Panc1 (cell line): ENCODE measurements around the gene PCBD2. TPM values are rescaled to one million over a fixed set of nuclear protein-coding genes. Genes with fewer than 3 reads are reported as not detected.

Experiments used
- ATAC-seq: fragments of 200-7000 bp; cut with Tn5 transposase; 2 replicates; pipeline ENCODE4 v1.9.1; 2020; ENCODE audit warnings: mild to moderate bottlenecking, moderate library complexity
- BruUV-seq: library from RNA; stranded (reverse); fragments of 400-500 nt; replicated peaks from 2 replicates; lab custom pipeline; 2021; lab: Mats Ljungman, UMichigan
- CTCF ChIA-PET: fragments of 300-600 bp; sonication (Branson Sonifier 250); formaldehyde crosslinking; loops from one replicate; lab custom pipeline; 2022; ENCODE audit warnings: antibody characterized with exemption; lab: Charles Lee
- POLR2A ChIA-PET: fragments of 300-600 bp; sonication (Branson Sonifier 250); formaldehyde crosslinking; loops from one replicate; lab custom pipeline; 2022; ENCODE audit warnings: antibody characterized with exemption; lab: Charles Lee
- DNase-seq: peaks from one replicate; pipeline ENCODE4 v3.0.0-alpha.2; 2010; ENCODE audit warnings: low read depth, low spot score
- H3K27ac ChIP-seq: 2 replicates; pipeline ENCODE4 v1.5.1; 2011; ENCODE audit warnings: mild to moderate bottlenecking, low read length, inconsistent platforms
- H3K27me3 ChIP-seq: fragments of 200-500 bp; sonication (Bioruptor generic); 2 replicates; pipeline ENCODE4 v1.6.0; 2014; ENCODE audit warnings: low read length, inconsistent platforms; ENCODE audit not compliant: control insufficient read depth, insufficient read depth
- H3K36me3 ChIP-seq: fragments of 200-500 bp; sonication (Bioruptor generic); 2 replicates; pipeline ENCODE4 v1.5.1; 2014; ENCODE audit warnings: inconsistent platforms, mild to moderate bottlenecking, low read length, moderate library complexity; ENCODE audit not compliant: control insufficient read depth, insufficient read depth
- H3K4me1 ChIP-seq: 2 replicates; pipeline ENCODE4 v1.5.1; 2011; ENCODE audit warnings: inconsistent platforms, mild to moderate bottlenecking, low read length, moderate library complexity; ENCODE audit not compliant: control insufficient read depth, insufficient read depth
- H3K4me3 ChIP-seq, 2 experiments: 2 replicates each; pipeline ENCODE4 v1.5.1; 2011 to 2012; ENCODE audit warnings: low read depth in 2 of 2, low read length in 2 of 2, mild to moderate bottlenecking in 2 of 2, inconsistent platforms in 1 of 2, moderate library complexity in 1 of 2
- H3K9me3 ChIP-seq: fragments of 200-500 bp; sonication (Bioruptor generic); 2 replicates; pipeline ENCODE4 v1.5.1; 2014; ENCODE audit warnings: low read depth, mild to moderate bottlenecking, inconsistent platforms, low read length, moderate library complexity; ENCODE audit not compliant: control insufficient read depth, insufficient read depth
- POLR2AphosphoS5 ChIP-seq: IDR thresholded peaks from 2 replicates; pipeline ENCODE4 v1.6.1; 2012; ENCODE audit warnings: mild to moderate bottlenecking, low read depth, low read length, moderate library complexity
- SIN3A ChIP-seq: IDR thresholded peaks from 2 replicates; pipeline ENCODE4 v1.6.1; 2012; ENCODE audit warnings: low read depth, mild to moderate bottlenecking, low read length, moderate library complexity, borderline replicate concordance; ENCODE audit not compliant: insufficient read depth
- TCF7L2 ChIP-seq: IDR thresholded peaks from 2 replicates; pipeline ENCODE4 v1.6.1; 2011; ENCODE audit warnings: mild to moderate bottlenecking, low read depth, low read length, inconsistent platforms
- in situ Hi-C: cut with HindIII; loops from 2 replicates; pipeline ENCODE4 v1.10.0; 2016; ENCODE audit warnings: low sequenced_read_pairs, low pct_unique_long_range_greater_than_20kb
- intact Hi-C: fragments of 100-400 bp; cut with micrococcal nuclease; formaldehyde crosslinking; loops from one replicate; pipeline ENCODE4 v1.10.0; 2022; ENCODE audit not compliant: unreplicated experiment
- total RNA-seq: library from RNA; stranded (reverse); gene quantifications from one replicate; pipeline ENCODE4 v1.2.1, GENCODE V29; 2021; ENCODE audit not compliant: unreplicated experiment
- TF ChIP-seq, protein P1 (sequence below): fragments of 450-650 bp; IDR thresholded peaks from 2 replicates; pipeline ENCODE4 v1.5.1; 2017; ENCODE audit warnings: mild to moderate bottlenecking
- TF ChIP-seq, protein P2 (sequence below), 2 experiments: IDR thresholded peaks; 2 replicates each; pipeline ENCODE4 v1.6.1; 2011 to 2012; ENCODE audit warnings: low read depth in 2 of 2, control low read depth in 1 of 2, low read length in 1 of 2, mild to moderate bottlenecking in 1 of 2, moderate library complexity in 1 of 2; ENCODE audit not compliant: insufficient read depth in 1 of 2

PCBD2 gene
- total RNA-seq, 1 experiment from 2014 or later: 19.8 TPM

DNA sequence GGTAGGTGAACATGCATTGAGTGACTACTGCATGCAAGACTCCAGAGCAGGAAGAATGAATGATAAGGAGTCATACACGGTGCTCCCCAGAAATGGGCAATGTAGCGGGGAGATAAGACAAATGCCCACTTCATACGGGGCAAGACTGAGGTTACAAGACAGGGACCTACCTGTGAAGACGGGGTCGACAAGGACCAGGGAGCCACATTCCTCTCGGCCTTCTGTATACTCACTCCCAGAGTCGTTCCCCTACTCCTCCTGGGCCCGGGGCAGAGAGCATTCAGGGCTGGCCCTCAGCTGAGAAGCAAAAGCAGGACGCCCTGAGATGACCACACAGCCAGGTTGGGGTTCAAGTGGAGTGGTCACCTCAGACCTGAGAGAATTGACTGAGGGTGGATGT, 102.4 kb downstream of the PCBD2 start:
- intact Hi-C loops: no loop called here
- POLR2A ChIA-PET: no interaction called here
- no TSS peak for BruUV-seq
- Histone ChIP-seq H3K9me3 (no peaks in the 10 kb centered on the region), H3K27me3 (no peaks in the 10 kb centered on the region), H3K27ac (no peak overlapping the region), H3K36me3 (no peaks in the 10 kb centered on the region), H3K4me1 (no peaks in the 10 kb centered on the region), H3K4me3 (no peak overlapping the region)
- CTCF ChIA-PET: no interaction called here
- no peak for DNase-seq
- TF ChIP-seq POLR2AphosphoS5 (no peak), TCF7L2 (no peak), SIN3A (no peak)
- TF ChIP-seq, protein P1, sequence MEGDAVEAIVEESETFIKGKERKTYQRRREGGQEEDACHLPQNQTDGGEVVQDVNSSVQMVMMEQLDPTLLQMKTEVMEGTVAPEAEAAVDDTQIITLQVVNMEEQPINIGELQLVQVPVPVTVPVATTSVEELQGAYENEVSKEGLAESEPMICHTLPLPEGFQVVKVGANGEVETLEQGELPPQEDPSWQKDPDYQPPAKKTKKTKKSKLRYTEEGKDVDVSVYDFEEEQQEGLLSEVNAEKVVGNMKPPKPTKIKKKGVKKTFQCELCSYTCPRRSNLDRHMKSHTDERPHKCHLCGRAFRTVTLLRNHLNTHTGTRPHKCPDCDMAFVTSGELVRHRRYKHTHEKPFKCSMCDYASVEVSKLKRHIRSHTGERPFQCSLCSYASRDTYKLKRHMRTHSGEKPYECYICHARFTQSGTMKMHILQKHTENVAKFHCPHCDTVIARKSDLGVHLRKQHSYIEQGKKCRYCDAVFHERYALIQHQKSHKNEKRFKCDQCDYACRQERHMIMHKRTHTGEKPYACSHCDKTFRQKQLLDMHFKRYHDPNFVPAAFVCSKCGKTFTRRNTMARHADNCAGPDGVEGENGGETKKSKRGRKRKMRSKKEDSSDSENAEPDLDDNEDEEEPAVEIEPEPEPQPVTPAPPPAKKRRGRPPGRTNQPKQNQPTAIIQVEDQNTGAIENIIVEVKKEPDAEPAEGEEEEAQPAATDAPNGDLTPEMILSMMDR: no peak
- TF ChIP-seq, protein P2, sequence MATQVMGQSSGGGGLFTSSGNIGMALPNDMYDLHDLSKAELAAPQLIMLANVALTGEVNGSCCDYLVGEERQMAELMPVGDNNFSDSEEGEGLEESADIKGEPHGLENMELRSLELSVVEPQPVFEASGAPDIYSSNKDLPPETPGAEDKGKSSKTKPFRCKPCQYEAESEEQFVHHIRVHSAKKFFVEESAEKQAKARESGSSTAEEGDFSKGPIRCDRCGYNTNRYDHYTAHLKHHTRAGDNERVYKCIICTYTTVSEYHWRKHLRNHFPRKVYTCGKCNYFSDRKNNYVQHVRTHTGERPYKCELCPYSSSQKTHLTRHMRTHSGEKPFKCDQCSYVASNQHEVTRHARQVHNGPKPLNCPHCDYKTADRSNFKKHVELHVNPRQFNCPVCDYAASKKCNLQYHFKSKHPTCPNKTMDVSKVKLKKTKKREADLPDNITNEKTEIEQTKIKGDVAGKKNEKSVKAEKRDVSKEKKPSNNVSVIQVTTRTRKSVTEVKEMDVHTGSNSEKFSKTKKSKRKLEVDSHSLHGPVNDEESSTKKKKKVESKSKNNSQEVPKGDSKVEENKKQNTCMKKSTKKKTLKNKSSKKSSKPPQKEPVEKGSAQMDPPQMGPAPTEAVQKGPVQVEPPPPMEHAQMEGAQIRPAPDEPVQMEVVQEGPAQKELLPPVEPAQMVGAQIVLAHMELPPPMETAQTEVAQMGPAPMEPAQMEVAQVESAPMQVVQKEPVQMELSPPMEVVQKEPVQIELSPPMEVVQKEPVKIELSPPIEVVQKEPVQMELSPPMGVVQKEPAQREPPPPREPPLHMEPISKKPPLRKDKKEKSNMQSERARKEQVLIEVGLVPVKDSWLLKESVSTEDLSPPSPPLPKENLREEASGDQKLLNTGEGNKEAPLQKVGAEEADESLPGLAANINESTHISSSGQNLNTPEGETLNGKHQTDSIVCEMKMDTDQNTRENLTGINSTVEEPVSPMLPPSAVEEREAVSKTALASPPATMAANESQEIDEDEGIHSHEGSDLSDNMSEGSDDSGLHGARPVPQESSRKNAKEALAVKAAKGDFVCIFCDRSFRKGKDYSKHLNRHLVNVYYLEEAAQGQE (IDR thresholded peaks at IDR 0.05; ENCODE audit: insufficient read depth in 1 of 2, low read depth in 2 of 2, low read length in 1 of 2): no peak
- no peak for ATAC-seq
- in situ Hi-C loops: no loop called here

DNA sequence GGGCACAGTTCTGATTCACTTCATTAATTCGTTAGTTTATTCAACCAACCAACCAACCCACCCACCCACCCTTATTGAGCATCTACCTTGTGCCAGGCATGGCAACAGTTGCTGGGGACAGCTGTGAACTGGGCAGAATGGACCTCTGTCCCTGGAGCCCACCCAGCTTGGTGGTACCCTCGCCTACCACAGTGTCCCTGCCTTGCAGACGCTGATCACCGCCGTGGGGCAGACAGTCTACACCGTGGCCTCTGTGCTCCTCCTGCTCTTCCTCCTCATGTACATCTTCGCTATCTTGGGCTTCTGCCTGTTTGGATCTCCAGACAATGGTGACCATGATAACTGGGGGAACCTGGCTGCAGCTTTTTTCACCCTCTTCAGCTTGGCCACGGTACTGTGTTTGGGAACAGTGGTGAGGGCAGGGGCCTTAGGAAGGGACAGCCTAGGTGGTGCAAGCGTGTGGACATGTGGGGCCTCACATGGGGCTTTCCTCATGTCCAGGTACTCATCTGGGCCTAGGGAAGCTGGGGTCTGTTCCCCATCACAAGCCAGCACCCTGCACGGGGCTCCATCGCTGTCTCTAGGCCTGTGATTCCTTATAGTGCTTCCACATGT, 102.9 kb downstream of the PCBD2 start:
- Histone ChIP-seq H3K27me3 (no peaks in the 10 kb centered on the region), H3K36me3 (no peaks in the 10 kb centered on the region), H3K27ac (no peak overlapping the region), H3K9me3 (no peaks in the 10 kb centered on the region), H3K4me1 (no peaks in the 10 kb centered on the region), H3K4me3 (no peak overlapping the region)
- in situ Hi-C loops: no loop called here
- POLR2A ChIA-PET: no interaction called here
- no TSS peak for BruUV-seq
- CTCF ChIA-PET: no interaction called here
- ATAC-seq (no peak), DNase-seq (no peak)
- intact Hi-C loops: no loop called here
- no peak for TF ChIP-seq SIN3A
- TF ChIP-seq, protein P1: no peak
- TF ChIP-seq POLR2AphosphoS5: no peak
